Gastroesophageal sphincter (tissue), 4 donors: Measurements from ENCODE around the gene GLG1. TPM values are rescaled to one million over a fixed set of nuclear protein-coding genes. Genes with fewer than 3 reads are reported as not detected.

Experiments used
- ATAC-seq: fragments of 150-250 bp; one replicate; pipeline ENCODE4 v1.9.1; 2016; ENCODE audit warnings: mild to moderate bottlenecking, moderate library complexity
- H3K27ac ChIP-seq, 4 donors: fragments of 200-600 bp; sonication (generic) in 3 of 4; 1 replicate in 3 of 4; 2 replicates in 1 of 4; pipeline ENCODE4 v1.5.1; 2016 to 2019
- H3K27me3 ChIP-seq: fragments of 200-600 bp; sonication (generic); one replicate; pipeline ENCODE4 v1.5.1; 2019
- H3K36me3 ChIP-seq, 2 donors: fragments of 200-600 bp; sonication (generic); one replicate each; pipeline ENCODE4 v1.5.1; 2019; ENCODE audit warnings: control low read depth in 1 of 2
- H3K4me1 ChIP-seq, 3 donors: fragments of 200-600 bp; sonication (generic); 1 replicate in 2 of 3; 2 replicates in 1 of 3; pipeline ENCODE4 v1.5.1; 2016 to 2019; ENCODE audit warnings: control low read depth in 2 of 3
- H3K4me3 ChIP-seq, 2 donors: fragments of 200-600 bp; sonication (generic); one replicate each; pipeline ENCODE4 v1.5.1; 2019; ENCODE audit warnings: mild to moderate bottlenecking in 1 of 2, moderate library complexity in 1 of 2
- H3K9me3 ChIP-seq, 3 donors: fragments of 200-600 bp; sonication (generic); one replicate each; pipeline ENCODE4 v1.5.1; 2017 to 2019; ENCODE audit warnings: control low read depth in 2 of 3
- CTCF ChIP-seq, 4 experiments: fragments of 200-600 bp in 2 of 4; fragments of 450-650 bp in 2 of 4; sonication (generic) in 1 of 4; IDR thresholded peaks; one replicate each; pipeline ENCODE4 v1.5.1; 2017 to 2019; ENCODE audit warnings: antibody characterized with exemption in 4 of 4, mild to moderate bottlenecking in 2 of 4, moderate library complexity in 2 of 4
- EP300 ChIP-seq: sonication (generic); formaldehyde crosslinking; IDR thresholded peaks from one replicate; pipeline ENCODE4 v1.6.1; 2017; ENCODE audit warnings: antibody characterized with exemption, mild to moderate bottlenecking
- POLR2A ChIP-seq, 2 donors: fragments of 450-650 bp; IDR thresholded peaks; one replicate each; pipeline ENCODE4 v1.6.1; 2017; ENCODE audit warnings: antibody characterized with exemption in 2 of 2, mild to moderate bottlenecking in 2 of 2, moderate library complexity in 1 of 2
- POLR2AphosphoS5 ChIP-seq: sonication (generic); formaldehyde crosslinking; IDR thresholded peaks from one replicate; pipeline ENCODE4 v1.6.1; 2017; ENCODE audit warnings: antibody characterized with exemption
- WGBS, 2 donors: methylation state at CpG; one replicate each; pipeline ENCODE4 v1.1.5; 2018; ENCODE audit warnings: low coverage in 1 of 2; 5-methylcytosine and 5-hydroxymethylcytosine counted together
- total RNA-seq, 4 donors: library from RNA; depleted of rRNA; stranded (reverse); fragments of >200 nt; gene quantifications; one replicate each; pipeline ENCODE4 v1.1.0, GENCODE V29; 2016

GLG1 gene
- total RNA-seq, 4 donors from 2014 or later: 121 to 151 (median 139) TPM

DNA sequence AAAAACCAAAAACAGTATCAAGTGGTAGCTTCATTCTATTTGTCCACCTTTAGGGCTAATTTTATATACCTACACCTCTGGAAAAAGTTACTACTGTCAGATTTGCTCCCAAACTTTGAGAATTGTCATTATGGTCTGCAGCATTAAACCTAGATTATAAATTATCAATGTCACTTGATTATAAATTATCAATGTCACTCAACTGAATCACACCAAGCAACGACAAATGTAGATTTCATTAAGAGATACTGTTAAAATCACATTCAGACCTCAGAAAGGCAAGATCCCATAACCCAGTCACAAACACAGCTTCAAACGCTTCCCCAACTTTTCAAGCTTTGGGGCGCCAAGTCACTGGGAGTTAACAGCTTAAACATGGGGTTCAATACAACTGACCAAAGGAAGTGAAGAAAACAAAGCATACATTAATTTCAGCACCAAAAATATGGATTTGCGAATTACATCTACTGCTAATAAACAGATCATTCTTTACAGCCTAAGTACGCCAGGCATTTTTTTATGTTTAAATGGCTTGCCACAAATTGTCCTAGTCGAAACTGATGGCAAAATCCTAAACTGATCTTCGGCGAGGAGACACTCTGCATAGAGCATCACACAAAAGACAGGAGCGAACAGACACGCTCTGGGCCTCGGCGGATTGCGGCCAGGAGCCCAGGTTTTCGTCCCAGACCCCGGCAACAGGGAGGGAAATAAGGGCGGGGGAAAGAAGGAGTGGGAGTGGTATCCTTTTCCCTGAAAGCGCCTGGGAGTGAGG, 981 bp downstream of the GLG1 start:
- no peaks in the 10 kb centered on the region for H3K36me3 ChIP-seq
- peaks cover 5 to 63% (median 17%) of the 10 kb centered on the region in 3 donors for H3K4me1 ChIP-seq
- TF ChIP-seq EP300 (no peak), POLR2A (IDR thresholded peaks at IDR 0.05) (no peak), CTCF (IDR thresholded peaks at IDR 0.05) (no peak), POLR2AphosphoS5 (no peak)
- H3K9me3 ChIP-seq: no peaks in the 10 kb centered on the region
- 0 to 3% methylated on average over 5 to 8 of the region's 17 CpGs for WGBS, 2 donors
- no peak for ATAC-seq
- H3K27me3 ChIP-seq: no peaks in the 10 kb centered on the region
- H3K27ac ChIP-seq: peak overlapping the region; percentile 82 to 98 (median 91)
- peak overlapping the region; percentile 68 to 75 for H3K4me3 ChIP-seq

DNA sequence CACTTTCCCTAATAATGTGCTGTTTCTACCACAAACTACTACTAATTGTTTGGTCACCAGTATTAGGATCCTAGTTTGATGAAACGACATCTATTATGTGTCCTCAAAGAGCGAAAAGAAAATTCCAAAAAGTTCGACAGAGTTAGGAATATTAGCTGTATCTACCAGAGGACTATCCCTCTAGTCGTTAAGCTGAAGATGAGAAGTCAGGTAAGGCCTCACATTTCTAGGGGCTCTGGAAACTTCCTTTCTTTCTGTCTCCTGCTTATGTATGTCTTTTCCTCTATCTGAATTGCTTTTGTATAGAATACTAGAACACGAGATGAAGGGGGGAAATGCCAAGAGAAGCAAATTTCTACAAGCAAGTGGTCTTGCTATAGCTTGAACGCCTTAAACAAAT, 1.6 kb downstream of the GLG1 start:
- peak overlapping the region in 2 of 4 donors; percentile 96 to 98 for H3K27ac ChIP-seq
- peaks cover 5 to 69% (median 19%) of the 10 kb centered on the region in 3 donors for H3K4me1 ChIP-seq
- 26 to 32% methylated on average over 6 of the region's 6 CpGs for WGBS, 2 donors
- TF ChIP-seq POLR2A (IDR thresholded peaks at IDR 0.05) (no peak), POLR2AphosphoS5 (no peak), CTCF (IDR thresholded peaks at IDR 0.05) (no peak), EP300 (no peak)
- H3K36me3 ChIP-seq: no peaks in the 10 kb centered on the region
- H3K4me3 ChIP-seq: peak overlapping the region; percentile 68 to 75
- no peaks in the 10 kb centered on the region for H3K27me3 ChIP-seq
- no peaks in the 10 kb centered on the region for H3K9me3 ChIP-seq
- ATAC-seq: no peak

- Histone ChIP-seq H3K36me3 (no peaks in the 10 kb centered on the region), H3K9me3 (no peaks in the 10 kb centered on the region), H3K4me1 (peaks cover 5 to 73% (median 21%) of the 10 kb centered on the region in 3 donors), H3K4me3 (no peak overlapping the region), H3K27ac (no peak overlapping the region), H3K27me3 (no peaks in the 10 kb centered on the region)
- TF ChIP-seq EP300 (no peak), CTCF (IDR thresholded peaks at IDR 0.05) (no peak), POLR2A (IDR thresholded peaks at IDR 0.05) (no peak)
- ATAC-seq: no peak
- 44 to 66% methylated on average over 3 of the region's 4 CpGs for WGBS, 2 donors
Measured at GRCh38 chr16:74603848-74604247, 3.1 kb downstream of the GLG1 start.

DNA sequence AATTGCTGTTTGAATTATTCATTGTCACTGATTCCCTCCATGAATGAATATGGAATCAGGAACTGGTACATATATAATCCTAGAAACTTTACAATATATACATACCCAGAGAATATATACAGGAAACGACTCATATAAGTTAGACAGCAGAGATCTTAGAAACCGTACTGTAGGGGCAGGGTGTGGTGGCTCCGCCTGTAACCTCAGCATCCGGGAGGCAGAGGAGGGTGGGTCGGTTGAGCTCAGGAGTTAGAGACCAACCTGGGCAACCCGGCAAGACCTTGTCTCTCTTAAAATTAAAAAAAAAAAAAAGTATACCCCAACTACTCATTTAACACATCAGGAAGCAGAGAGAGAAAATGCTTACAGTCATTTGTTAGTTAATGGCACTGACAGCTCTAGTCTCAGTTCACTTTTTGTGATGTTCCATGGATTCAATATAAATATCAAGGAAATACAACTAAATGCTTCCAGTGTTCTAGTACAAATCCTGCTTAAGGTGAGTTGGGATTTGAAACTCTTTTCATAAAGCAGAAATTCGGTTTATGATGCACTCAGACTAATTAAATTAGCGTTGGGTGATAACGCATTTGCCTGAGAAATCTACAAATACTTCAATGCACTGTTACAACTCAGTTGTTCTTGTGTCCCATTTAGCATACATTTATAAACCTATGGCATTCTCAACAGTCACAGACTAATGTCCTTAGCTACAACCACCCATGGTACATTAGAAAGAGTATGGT, 5.6 kb downstream of the GLG1 start:
- no peak for ATAC-seq
- WGBS, 2 donors: 48 to 68% methylated on average over 9 of the region's 9 CpGs
- Histone ChIP-seq H3K4me3 (no peak overlapping the region), H3K36me3 (peaks cover 0 to 21% of the 10 kb centered on the region in 2 donors), H3K9me3 (no peaks in the 10 kb centered on the region), H3K27ac (no peak overlapping the region), H3K4me1 (peaks cover 5 to 61% (median 21%) of the 10 kb centered on the region in 3 donors), H3K27me3 (no peaks in the 10 kb centered on the region)
- TF ChIP-seq POLR2AphosphoS5: no peak
- TF ChIP-seq EP300: no peak
- TF ChIP-seq CTCF (IDR thresholded peaks at IDR 0.05): no peak
- TF ChIP-seq POLR2A (IDR thresholded peaks at IDR 0.05): no peak
